Activated CD4-positive, alpha-beta T cell treated with anti-CD3 and anti-CD28 coated beads, Interleukin-2, Interleukin-6, amounts not matched to agents 100 ng/mL and 50 ng/mL, durations not matched to agents 16 hours and 8 hours (primary cell): ENCODE data around the gene CCDC40.
"Not testable (repeated sequence)": the region's sequence is repeated elsewhere in the genome, so short reads cannot be mapped to it uniquely, and the experiment has no call there.

Experiments
- DNase-seq: peaks from one replicate; pipeline ENCODE4 v3.0.0-alpha.2; 2020

CCDC40 gene

GRCh38 chr17:80086081-80086480, 49.6 kb downstream of the CCDC40 start:
- DNase-seq: no peak

DNA sequence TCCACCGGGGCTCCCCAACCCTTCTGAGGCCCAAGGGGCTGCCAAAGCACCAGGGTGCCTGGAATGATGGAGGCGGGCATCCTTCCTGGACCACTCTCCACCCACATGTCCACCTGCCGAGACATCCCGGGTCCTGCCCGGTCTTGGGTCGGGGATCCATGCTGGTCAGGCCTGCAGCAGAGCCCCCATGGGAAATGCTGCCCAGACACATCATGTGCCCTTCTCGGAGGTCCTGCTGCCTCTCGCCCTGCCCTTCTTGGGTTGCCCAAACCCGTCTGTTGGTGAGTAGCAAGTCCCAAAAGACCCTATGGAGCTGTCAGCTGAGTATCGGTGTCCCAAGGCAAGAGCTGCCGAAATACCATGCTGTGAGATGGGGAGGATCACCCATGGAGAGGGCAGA, 50.2 kb downstream of the CCDC40 start:
- no peak for DNase-seq

- no peak for DNase-seq
Observed at GRCh38 chr17:80087346-80088265, 51.2 kb downstream of the CCDC40 start.

- no peak for DNase-seq
Observed at GRCh38 chr17:80089762-80090161, 53.3 kb downstream of the CCDC40 start.

GRCh38 chr17:80090164-80090563, 53.7 kb downstream of the CCDC40 start:
- DNase-seq: not testable (repeated sequence)

GRCh38 chr17:80091376-80091775, 54.9 kb downstream of the CCDC40 start:
- no peak for DNase-seq

DNA sequence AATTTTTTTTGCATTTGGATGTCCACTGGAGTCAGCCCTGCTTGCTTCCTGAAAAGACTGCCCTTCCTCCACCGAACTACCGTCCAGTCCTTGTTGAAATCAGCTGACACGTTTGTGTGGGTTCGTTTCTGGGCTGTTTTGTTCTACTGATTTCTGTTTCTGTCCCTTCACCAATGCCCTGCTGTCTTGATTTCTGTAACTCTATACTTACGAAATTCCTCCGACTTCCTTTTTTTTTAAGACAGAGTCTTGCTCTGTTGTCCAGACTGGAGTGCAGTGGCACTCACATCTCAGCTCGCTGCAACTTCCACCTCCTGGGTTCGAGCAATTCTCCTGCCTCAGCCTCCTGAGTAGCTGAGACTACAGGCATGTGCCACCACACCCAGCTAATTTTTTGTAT, 56.5 kb downstream of the CCDC40 start:
- no peak for DNase-seq

DNA sequence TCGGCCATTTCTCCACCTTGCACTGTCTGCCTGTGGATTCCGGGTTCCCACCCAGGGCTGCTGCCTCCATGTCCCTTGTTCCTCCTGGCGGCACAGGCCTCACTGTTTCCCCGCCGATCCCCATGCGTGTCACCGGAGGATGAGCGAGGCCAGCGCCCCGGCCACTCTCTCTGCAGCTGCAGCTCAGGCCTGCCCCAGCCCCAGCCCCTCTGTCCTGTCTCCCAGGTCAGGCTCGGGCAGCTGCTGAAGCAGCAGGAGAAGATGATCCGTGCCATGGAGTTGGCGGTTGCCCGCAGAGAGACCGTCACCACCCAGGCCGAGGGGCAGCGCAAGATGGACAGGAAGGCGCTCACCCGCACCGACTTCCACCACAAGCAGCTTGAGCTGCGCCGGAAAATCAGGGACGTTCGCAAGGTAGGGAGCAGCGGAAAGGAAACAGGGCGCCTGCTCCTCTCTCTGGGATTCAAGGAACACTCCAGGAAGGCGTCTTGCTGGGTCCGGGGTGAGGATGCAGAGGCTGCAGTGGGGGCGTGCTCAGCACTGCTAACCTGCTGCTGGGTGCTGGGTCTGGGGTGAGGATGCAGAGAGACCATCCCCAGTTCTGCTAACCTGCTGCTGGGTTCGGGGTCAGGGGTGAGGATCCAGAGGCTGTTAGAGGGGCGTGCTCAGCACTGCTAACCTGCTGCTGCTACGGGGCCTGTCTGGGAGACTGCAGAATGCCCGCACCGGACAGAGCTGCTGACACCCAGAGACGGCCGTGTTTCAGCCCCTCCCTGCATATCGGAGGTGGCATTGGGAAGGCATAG, 58.8 kb downstream of the CCDC40 start:
- DNase-seq: no peak

- no peak for DNase-seq
Observed at GRCh38 chr17:80095844-80096475, 59.5 kb downstream of the CCDC40 start.

DNA sequence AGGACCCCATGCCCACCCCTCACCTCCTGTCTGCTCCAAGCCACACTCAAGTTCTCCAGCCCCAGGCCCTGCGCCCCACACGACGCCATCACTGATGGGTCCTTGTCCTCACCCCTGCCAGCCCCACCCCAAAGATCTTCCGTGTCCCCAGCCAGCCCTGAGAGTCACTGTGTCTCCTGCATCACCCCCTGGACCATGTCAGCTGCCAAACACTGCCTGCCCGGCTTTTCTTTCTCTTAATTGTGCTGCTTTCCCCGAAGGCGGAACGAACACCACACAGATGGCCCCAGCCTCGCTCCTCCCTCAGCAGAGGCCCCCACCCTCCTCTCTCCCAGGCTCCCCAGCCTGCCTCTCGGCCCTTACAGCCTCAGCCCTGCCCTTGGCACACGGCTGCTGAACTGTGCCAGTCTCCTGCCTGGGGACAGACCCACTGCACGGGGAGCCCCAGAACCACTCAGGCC, 60.1 kb downstream of the CCDC40 start:
- no peak for DNase-seq

- no peak for DNase-seq
Observed at GRCh38 chr17:80097127-80097621, 60.7 kb downstream of the CCDC40 start.

DNA sequence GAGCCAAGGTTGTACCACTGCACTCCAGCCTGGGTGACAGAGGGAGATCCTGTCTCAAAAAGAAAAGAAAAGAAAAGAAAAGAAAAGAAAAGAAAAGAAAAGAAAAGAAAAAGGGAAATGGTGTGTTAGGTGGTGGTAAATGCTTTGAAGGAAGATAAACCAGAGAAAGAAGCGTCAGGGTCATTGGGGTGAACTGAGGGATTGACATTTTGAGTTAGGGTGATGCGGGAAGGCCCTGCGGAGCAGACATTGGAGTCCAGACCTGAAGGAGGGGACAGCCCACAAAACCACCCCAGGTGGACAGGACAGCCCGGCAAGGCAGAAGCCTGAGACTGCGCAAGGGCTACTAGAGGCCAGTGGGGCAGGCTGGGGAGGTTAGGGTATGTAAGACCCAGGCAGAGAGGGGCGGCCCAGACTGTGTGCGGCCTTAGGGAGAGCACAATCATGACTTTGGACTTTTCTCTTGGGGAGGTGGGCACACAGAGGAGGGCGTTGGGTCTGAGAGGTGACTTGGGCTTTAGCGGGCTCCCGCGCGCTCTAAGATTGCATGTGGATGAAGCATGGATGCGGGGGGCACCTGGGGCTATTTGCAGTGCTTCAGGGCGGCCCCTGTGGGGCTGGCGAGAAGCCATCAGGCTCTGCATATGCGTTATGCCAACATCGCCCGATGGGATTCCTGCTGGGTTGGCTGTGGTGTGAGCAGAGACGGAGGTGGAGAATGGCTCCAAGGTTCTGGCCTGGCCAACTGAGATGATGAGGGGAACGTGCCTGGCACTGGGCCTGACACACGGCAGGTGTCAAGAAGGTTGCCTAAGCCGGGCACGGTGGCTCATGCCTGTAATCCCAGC, 61.6 kb downstream of the CCDC40 start:
- no peak for DNase-seq

DNA sequence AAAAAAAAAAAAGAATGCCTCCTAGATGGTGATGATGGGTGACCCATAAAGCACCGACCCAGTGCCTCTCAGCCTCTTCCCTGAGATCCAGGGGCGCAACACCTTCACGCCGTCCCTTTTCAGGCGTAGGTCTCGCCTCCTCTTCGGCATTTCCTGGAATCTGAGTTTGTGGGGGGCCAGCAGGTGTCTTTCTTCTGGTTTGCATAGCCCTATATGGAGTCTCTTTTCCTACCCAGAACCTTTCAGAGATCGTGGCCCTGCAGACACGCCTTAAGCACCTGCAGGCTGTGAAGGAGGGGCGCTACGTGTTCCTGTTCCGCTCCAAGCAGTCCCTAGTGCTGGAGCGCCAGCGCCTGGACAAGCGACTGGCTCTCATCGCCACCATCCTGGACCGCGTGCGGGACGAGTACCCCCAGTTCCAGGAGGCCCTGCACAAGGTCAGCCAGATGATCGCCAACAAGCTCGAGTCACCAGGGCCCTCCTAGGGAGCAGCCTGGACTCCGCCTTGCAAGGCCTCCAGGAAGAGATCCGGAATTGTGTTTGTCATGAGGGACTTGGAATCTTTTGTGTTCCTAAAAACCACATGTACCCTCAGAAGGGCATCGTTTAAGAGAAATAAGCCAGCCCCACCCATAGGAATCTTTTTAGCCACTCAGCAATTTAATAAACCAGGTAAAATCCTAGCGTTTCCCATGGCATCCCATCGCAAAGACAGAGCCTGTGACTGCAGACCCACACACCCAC, 63.0 kb downstream of the CCDC40 start:
- no peak for DNase-seq

GRCh38 chr17:80100035-80100323, 63.5 kb downstream of the CCDC40 start:
- DNase-seq: no peak

DNA sequence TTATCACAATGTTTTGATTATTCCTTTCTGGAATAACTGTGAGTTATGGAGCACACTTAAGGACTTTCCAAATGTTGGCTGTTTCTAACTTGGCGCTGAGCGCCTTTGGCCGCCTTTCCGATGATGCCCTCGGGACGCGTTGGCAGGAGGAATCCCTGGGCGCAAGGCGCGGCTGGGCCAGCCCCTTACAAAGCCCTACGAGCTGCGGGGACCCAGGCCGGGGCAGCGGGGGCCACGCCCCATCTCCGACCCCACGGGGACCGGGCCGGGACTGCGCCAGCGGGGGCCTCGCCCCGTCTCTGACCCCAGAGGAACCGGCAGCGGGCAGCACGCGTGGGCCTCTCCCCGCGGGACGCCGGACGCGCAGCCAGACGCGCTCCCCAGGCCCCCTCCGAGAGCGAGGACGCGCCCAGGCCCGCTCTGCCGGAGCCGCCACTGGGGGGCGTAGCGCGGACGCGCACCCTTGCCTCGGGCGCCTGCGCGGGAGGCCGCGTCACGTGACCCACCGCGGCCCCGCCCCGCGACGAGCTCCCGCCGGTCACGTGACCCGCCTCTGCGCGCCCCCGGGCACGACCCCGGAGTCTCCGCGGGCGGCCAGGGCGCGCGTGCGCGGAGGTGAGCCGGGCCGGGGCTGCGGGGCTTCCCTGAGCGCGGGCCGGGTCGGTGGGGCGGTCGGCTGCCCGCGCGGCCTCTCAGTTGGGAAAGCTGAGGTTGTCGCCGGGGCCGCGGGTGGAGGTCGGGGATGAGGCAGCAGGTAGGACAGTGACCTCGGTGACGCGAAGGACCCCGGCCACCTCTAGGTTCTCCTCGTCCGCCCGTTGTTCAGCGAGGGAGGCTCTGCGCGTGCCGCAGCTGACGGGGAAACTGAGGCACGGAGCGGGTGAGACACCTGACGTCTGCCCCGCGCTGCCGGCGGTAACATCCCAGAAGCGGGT, 64.8 kb downstream of the CCDC40 start, which contains the start of gene GAA:
Gene GAA (plus strand): TSS at position 571 of the 935 bp plus-strand sequence. CDS start 3,006 bp downstream, outside the sequence.
- peak; percentile 93 for DNase-seq

- peak; percentile 8 for DNase-seq
Observed at GRCh38 chr17:80101946-80102663, 65.7 kb downstream of the CCDC40 start.

- DNase-seq: no peak
Observed at GRCh38 chr17:80102664-80103448, 66.4 kb downstream of the CCDC40 start.

- DNase-seq: no peak
Observed at GRCh38 chr17:80103449-80104085, 67.1 kb downstream of the CCDC40 start.
